Umbilical cord (tissue), 2 donors: ENCODE data around the gene MLNR. TPM values are rescaled to one million over a fixed set of nuclear protein-coding genes. Genes with fewer than 3 reads are reported as not detected.

ENCODE experiments used
- DNase-seq: peaks from one replicate; pipeline ENCODE4 v3.0.0-alpha.2; 2015; ENCODE audit warnings: low spot score
- total RNA-seq: library from RNA; depleted of rRNA; stranded (reverse); fragments of >200 nt; gene quantifications from one replicate; pipeline ENCODE4 v1.2.3, GENCODE V29; 2014; ENCODE audit warnings: low replicate concordance; ENCODE audit not compliant: insufficient read depth

MLNR gene, protein sequence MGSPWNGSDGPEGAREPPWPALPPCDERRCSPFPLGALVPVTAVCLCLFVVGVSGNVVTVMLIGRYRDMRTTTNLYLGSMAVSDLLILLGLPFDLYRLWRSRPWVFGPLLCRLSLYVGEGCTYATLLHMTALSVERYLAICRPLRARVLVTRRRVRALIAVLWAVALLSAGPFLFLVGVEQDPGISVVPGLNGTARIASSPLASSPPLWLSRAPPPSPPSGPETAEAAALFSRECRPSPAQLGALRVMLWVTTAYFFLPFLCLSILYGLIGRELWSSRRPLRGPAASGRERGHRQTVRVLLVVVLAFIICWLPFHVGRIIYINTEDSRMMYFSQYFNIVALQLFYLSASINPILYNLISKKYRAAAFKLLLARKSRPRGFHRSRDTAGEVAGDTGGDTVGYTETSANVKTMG
- total RNA-seq, result 1.2 TPM

DNA sequence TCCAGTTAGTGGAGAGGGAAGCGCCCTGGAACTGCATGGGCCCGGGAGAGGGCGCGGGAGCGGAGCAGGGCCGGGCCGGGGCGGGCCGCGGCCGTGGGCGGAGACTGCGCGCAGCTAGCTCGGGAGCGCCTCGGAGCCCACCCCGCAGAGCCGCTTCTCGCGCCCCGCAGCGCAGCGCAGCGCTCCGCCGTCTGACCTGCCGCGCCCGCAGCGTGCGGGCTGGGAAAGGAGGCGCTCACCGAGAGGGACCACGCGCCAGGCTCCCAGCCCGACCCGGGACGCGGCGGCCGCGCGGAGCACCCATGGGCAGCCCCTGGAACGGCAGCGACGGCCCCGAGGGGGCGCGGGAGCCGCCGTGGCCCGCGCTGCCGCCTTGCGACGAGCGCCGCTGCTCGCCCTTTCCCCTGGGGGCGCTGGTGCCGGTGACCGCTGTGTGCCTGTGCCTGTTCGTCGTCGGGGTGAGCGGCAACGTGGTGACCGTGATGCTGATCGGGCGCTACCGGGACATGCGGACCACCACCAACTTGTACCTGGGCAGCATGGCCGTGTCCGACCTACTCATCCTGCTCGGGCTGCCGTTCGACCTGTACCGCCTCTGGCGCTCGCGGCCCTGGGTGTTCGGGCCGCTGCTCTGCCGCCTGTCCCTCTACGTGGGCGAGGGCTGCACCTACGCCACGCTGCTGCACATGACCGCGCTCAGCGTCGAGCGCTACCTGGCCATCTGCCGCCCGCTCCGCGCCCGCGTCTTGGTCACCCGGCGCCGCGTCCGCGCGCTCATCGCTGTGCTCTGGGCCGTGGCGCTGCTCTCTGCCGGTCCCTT, at the start of gene MLNR:
MLNR (plus strand) TSS at position 303 of the 820 bp plus-strand sequence; CDS start at position 303, 0 bp downstream.
- DNase-seq, result peak; percentile 31

DNA sequence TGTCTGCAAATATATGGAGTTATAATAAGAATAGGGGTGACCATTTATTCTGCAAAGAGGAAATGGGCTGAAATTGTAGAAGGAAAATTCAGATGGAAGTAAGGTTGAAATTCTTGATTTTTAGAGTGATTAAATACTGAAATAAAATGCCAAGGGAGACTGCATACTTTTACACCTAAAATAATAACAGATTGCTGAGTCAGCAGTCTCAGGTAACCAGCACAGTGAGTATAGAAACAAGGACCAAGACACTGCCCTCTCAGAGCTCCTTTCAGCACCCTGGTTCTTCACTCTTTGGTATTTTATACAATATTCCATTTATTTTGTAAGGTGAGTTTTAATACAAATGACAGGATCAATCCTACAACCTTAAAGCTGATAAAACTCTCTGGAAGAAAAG, 48.8 kb upstream of the MLNR start:
- DNase-seq, result no peak

DNA sequence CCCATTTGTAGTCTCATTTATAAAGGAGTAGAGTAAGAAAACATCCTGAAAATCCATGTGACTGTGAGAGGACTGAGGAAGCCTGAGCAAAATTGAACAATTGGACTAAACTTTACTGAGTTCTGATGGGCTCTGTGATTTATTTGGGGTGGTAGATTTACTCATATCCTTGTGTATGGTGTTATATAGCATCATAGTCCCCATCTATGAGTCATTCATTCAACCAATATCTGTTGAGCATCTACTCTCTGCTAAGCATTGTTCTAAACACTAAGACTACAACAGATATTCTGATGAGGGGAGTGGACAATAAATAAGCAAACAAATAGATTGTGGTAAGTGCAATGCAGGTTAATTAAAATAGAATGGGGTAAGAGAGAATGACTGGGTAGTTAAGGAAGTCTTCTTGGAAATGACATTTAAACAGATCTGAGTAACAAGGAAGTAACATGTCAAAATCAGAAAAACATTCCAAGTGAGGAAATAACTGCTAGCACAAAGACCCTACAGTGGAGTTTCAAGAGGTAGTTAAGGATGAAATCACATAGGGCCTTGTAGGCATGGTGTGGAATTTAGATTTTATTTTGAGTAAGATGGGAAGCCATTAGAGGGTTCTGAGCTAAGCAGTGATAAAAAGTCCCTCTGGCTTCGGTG, 36.3 kb upstream of the MLNR start:
- no peak for DNase-seq

DNA sequence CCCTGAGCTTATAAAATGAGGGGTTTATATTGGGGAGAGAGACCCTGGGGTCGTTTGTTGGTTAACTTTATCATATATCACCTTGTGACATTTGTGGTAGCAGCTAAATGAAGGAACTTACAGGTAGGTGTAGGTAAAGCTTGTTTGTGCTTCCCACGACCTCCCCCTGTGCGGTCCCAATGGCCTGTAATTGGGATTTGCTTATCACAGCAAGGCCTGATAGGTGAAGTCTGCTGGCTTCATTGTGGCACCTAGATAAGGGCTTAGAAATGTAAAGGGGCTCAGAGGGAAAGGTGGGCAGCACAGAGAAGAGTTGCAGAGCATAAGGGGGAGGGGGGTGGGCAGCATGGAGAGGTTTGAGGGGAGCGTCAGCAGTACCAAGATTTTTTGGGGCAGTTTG, 35.5 kb upstream of the MLNR start:
- DNase-seq, result no peak

DNA sequence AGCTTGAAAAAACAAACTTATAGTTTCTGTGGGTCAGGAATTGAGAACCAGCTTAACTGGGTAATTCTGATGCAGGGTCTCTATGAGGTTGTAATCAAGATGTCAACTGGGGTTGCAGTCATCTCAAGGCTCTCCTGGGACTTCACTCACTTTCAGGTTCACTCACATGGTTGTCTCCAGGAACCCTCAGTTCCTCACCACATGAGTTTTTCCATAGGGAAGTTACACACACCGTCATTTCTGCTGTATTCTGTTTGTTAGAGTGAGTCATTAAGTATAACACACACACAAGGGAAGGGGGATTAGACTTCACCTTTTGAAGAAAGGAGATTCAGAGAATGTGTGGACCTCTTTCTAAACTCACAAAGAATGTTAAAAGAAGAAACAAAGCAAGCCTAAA, 34.9 kb upstream of the MLNR start:
- no peak for DNase-seq

DNA sequence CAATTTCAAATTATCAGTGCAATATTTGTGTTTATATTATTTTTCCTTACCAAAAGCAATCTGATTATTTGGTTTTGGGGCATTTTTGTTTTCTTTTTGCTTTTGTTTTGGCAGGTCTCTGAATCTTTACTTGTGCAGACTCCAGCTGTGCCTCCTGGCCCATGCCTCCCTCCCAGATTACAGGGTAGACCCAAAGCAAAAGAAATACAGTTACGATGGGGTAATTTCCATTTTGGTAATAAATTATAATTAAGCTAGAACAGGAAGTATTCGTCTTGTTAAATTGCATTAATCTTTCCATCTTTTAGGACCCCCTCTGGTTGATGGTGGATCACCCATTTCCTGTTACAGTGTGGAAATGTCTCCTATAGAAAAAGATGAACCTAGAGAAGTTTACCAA, 29.2 kb upstream of the MLNR start:
- no peak for DNase-seq

DNA sequence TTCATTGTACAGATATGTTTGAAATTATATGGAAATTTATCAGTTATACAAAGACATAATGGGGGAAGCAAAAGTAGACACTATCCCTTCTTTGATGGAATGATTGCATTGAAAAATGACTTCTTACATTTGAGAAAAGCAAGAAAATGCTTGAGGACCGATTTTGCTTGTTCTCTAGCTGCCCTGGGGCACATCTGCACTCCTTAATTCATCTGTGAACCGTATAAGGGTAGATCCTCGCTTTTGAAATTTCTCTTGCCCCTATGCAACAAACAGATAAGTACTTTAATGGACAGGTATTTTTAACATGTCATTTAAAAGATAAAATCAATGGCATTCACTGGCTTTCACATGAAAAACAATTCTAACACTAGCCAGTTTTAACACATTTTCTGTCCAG, 13.5 kb upstream of the MLNR start:
- DNase-seq, result no peak

DNA sequence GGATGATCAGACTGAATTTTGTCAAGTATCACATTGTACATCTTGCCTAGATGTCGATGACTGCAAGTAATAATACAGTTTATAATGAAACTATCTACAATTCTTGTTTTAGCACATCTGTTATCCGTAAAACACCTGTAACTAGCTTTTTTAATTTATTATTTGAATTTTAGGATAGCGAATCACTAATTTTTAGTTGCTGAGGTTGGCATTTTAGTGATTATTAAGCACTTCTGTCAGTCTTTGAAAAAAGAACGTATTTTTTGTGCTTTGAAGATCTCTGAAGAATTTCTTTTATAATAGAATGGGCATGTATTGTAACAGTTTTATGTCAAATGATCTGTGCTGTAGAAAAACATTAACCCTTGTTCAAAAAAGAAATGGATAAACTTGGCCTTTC, 11.5 kb upstream of the MLNR start:
- no peak for DNase-seq

DNA sequence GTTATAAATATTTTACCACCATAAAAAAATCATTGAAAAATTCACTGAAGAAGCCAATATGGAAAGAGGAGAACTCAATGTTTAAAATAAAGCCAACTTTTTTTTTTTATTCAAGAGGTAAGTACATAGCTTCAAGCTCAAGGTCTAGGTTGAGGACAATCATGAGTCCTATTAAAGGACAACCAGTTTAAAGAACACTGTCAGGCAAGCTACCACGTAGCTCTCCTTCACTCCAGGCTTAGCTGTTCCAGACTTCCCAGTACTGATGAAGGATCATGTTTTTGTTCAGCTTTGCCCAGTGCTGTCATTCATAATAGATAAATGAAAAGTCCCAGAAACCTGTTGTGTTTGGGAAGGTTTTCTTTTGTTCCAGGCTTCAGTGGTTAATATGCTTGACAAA, 10.0 kb upstream of the MLNR start:
- DNase-seq, result no peak

DNA sequence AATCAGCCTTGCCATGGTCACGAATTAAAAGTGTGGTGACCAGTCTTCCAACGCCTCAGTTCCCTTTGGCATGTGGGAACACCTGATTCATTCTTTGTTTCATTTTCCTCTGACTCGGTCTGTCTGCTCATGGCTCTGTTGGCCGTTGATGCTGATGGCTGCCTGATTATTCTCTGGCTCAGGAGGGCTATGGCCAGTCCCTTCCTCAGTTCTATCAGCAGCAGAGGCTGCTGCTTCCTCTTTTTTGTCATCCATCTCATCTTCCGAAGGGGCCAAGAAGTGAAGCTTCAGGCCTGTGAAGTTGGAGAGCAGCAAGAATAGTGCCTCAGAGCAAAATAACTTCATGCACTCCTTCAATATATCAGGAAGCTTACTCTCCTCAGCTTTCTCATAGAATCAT, 9.5 kb upstream of the MLNR start:
- no peak for DNase-seq

DNA sequence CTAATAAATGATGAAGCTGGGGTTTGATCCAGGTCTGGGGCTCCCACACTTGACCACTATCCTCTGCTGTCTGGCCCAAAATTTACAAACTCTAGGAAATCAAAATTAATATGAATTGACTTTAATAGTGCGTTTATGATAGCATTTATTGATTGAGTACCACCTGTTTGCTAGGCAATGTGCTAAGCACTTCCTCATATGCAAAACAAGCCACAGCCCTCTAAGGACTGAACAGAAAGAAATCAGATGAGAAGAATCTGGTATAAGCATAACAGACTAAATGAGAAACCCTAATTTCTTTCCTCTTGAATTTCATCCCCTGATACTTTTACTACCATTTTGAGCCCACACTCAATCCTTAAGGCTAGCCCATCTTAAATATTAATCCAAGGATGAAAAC, 6.6 kb upstream of the MLNR start:
- DNase-seq, result no peak

DNA sequence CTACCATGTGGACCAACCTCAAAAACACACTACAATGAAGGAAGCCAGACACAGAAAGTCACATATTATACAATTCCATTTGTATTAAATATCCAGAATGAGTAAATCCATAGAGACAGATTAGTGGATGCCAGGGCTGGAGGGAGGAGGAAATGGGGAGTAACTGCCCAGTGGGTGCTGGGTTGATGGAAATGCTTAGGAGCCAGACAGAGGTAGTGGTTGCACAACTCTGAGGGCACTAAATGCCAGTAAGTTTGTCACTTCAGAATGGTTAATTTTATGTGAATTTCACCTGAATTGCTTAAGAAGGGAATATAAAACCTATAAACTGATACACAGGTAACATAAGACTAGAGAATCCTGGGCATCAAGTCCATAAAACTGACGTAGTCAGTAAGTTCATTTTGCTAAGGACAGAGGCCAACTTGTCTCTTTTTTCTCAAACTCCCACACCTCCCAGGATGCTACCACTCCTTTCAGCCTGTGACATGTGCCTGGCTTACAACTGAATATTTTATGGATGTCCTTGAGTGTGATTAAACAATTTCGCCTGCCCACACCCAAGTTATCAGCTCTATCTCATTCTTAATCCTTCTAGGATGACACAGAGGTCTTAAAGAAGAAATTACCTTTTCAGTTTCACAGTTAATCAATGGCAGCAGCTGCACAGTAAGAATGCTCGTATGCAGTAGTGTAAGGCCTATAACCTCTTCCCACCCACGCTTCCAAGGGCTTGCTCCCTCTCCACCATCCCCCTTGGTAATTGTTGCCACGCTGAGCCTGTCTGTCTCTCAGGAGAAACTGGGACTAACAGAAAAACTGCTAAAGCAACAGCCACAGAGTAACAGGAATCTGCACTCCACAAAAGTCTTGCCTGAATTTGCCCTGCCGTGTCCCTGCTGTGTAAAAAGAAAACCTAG, 5.9 kb upstream of the MLNR start:
- no peak for DNase-seq

DNA sequence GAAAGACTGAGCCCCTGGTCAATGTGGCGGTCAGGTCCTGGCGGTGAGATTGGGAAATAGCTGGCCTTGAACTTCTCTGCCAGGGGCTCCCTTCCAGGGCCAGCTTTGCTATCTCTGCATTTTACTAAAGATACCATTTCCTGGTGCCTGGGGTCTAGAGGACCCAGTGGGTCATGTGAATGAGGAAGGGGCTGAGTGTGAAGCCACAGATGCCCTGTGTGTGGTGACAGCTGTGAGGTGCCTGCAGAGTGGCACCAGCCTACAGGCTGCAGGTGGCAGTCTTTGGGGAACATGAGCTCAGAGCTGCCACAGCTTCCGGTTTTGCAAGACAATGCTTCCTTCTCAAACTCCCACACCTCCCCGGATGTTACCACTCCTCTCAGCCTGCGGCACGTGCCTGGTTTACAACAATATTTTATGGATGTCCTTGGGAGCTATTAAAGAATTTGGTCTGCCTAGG, 5.2 kb upstream of the MLNR start:
- no peak for DNase-seq

DNA sequence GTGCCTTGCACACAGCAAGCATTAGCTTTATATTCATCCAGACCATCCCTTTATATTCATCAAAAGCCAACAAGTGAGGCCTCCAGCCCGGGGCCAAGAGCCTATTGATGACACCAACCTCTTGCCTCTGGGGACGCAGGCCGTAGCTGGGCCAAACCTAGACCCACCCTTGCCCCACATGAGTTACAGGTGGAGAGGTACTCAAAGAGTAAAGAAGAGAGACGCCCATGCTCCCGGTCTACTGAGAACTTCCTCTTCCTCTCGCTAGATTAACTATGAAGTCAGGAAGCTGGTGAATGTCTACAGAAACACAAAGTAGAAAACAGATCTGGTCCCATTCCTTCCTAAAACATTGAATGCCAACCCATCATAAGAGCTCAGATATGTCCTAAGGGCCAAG, 3.8 kb upstream of the MLNR start:
- DNase-seq, result no peak

DNA sequence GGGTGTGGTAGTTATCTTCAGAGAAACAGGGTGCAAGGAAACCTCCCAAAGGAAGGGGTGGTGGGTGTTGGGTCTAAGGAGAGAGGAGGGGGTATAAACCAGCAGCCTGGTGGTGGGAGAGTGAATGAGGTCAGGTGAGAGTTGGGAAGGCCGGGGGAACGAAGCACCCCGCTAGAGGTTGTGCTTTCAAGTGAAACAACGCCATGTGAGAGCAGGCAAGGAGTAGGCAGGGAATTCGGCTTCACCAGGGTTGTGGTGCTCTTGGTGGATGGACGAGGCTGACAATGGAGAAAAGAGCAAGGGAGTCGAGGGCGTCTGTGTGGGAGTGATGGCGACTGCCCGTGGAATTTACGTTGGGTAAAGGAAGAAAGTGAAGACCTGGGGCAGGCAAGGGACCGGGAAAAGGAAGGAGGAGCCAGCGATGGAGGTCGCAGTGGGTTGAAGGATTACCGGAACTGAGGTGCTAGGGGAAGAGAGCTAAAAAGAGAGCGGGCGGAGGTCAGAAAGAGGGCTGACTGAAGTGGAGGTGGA, 2.1 kb upstream of the MLNR start:
- no peak for DNase-seq

DNA sequence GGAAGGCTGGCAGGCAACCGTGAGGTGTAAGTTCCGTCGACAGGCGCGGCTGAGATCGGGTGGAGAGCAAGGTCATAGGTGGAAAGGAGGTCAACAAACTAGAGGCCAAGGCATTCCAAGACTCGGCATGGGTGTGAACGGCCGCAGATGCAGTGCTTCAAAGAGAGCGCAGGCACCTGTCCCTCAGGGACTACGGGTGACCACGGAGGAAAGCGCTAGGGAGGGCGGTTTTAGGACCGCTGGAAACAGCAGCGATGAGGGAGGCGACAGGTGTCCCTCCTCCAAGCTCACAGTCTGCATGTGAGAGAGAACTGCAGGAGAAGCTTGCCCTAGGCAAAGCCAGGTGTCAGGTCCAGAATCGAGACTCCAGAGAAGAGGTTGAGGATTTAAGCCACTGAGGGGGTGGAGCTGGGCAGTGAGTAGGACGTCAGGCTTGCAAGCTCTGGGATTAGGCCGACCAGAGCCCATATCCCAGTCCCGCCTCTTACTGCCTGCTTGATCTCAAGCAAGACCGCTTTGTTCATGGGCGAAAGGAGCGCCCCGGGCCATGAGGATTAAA, 1.6 kb upstream of the MLNR start:
- DNase-seq, result peak; percentile 42

DNA sequence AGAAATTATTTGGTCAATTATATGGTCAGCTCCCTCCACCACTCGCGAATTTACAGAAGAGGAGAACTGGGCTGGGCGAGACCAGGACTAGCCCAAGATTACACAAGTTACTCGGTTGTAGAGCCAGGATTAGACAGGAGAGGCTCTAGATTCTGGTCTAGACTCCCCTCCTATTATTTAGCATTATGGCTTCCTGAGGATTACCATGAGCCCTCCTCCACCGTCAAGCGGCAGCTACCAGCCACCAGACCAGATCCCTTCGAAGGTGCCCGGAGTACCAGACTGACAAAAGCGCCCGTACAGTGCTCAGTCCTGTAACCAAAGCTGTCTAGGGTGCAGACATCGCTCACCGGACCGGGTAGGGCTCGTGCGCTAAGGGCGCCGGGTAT, 497 bp upstream of the MLNR start:
- DNase-seq, result no peak

DNA sequence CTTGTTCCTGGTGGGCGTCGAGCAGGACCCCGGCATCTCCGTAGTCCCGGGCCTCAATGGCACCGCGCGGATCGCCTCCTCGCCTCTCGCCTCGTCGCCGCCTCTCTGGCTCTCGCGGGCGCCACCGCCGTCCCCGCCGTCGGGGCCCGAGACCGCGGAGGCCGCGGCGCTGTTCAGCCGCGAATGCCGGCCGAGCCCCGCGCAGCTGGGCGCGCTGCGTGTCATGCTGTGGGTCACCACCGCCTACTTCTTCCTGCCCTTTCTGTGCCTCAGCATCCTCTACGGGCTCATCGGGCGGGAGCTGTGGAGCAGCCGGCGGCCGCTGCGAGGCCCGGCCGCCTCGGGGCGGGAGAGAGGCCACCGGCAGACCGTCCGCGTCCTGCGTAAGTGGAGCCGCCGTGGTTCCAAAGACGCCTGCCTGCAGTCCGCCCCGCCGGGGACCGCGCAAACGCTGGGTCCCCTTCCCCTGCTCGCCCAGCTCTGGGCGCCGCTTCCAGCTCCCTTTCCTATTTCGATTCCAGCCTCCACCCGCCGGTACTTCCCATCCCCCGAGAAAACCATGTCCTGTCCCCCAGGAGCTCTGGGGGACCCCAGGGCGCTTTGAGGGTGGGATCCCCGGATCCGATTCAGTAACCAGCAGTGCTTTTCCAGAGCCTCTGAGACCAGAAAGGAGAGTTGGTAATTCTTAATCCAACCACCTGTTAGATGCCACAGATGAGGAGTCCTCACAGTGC, 885 bp downstream of the MLNR start:
- no peak for DNase-seq

DNA sequence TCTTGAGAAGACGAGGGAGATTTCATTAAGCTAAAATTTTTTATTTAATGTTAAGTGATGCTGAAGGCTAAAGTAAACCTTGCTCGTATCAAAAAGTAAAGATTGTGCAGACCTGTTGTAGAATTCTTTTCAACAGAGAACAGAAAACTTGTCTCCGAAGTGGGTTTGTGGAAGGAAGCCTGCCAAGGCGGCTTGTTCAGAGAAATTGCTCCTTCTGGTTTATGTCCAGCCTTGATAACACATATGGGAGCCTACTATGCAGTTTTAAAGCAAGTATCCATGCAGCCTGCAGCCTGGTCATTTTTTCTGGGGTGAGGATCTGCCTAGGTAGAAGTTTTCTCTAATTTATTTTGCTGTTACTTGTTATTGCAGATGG, 1.4 kb downstream of the MLNR start:
- no peak for DNase-seq
